Activated CD8-positive, alpha-beta memory T cell treated with anti-CD3 and anti-CD28 coated beads for 4 hours (primary cell): Measurements from ENCODE around the gene GPR17.

Source experiments
- DNase-seq, 2 donors: peaks; one replicate each; pipeline ENCODE4 v3.0.0-alpha.2; 2020; ENCODE audit warnings: low read depth in 2 of 2

The GPR17 gene

DNA sequence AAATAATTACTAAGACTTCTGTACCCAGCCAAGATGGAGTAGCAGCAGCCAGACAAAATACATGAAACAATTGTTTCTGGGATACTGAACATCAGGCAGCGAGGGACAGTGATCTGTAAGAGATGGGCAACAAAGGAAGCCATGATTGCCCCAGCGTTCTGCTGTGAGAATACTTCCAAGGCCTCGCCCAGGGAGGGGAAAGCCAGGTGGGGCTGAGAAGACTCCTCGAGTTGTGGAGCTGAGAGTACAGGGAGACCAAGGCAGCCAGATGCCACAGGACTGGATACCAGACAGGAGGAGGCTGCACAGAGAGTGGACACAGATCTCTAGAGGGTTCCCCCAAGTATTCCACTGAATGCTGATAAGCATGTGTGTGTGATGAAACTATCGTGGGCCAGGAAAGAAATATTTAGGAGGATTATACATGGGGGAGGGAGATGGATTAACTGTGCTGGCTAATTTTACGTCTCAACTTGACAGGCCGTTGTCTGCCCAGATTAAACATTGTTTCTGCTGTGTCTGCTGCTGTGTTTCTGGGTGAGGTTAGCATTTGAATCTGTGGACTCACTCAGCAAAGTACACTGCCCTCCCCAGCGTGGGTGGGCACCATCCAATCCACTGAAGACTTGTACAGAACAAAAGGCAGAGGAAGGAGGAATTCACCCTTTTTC is 39.6 kb downstream of the GPR17 start:
- DNase-seq: no peak

- no peak for DNase-seq
Observed at GRCh38 chr2:127688405-127688804, 42.5 kb downstream of the GPR17 start.

DNA sequence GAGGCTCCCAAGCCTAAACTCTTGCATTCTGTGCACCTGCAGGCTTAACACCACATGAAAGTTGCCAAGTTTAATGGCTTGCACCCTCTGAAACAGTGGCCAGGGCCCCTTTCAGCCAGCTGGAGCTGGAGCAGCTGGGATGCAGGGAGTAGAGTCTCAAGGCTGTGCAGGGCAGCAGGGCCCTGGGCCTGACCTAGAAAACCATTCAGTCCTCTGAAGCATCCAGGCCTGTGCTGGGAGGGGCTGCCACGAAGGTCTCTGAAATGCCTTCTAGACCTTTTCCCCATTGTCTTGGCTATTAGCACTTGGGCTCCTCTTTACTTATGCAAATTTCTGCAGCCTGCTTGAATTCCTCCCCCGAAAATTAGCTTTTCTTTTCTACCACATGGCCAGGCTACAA is 44.7 kb downstream of the GPR17 start:
- DNase-seq: no peak

- DNase-seq: no peak
Observed at GRCh38 chr2:127694986-127695385, 49.0 kb downstream of the GPR17 start.

GRCh38 chr2:127695491-127696472 is 49.8 kb downstream of the GPR17 start:
- DNase-seq: peak in 1 of 2 donors; percentile 12

- no peak for DNase-seq
Observed at GRCh38 chr2:127697482-127698180, 51.7 kb downstream of the GPR17 start.

DNA sequence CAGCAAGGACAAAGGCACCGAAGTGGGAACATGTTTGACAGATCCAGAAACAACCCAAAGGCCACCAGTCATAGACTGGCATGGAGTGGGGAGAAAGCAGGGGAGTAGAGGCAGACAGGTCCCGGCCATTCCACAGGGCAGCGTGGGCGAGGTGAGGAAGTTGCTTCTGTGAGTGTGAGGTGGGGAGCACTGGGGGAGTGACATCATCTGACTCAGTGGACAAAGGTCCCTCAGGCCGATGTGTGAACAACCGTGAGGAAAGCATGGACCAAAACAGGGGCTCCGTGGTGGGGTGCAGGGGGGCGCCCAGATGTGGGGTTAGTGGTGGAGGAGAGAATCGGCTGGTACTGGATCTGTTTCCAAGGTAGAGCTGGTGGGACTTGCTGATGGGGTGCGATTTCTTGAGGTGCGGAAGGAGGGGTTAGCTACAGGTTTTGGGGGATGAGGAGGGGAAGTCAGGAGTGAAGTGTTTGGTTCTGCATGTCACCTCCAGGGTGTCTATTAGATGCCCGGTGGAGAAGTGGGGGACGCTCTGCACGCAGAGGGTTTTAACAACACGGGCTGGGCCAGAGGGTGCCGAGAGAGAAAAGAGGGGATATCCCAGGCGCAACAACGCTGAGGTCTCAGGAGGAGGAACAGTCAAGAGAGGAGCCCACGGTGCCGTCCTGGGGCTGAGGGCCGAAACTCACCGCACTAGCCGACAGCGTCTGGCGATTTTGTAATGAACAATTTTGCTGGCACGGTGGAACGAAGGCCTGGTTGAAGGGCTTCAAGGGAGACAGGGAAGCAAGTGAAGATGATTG is 52.8 kb downstream of the GPR17 start:
- no peak for DNase-seq

DNA sequence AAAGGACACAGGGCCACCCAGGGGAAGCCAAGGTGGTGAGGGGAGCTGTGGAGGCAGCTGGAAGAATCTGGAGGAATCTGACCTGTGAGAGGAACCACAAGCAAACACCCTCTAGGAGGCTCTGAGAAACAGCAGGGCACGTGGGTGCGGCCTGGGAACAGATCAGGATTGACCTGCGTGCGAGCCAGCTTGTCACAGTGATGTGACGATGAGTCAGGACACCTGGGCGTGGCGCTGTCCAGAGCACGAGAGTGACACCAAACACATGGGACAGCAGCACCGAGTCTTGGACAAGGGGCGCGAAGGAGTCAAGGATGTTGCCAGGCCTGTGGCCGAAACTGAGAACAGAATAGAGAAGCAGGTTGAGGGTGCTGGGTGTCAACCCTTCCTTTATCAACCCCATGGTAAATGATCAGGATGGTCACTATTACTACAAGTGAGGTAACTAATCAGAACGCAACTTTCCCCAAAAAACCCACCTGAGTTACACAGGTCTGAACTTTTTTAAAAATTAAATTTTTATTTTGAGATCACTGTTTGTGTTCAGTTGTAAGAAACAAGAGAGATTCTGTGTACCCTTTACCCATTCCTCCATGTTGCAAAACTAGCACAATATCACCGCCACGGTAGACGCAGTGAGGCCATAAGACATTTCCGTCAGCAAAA is 54.7 kb downstream of the GPR17 start:
- DNase-seq: no peak

GRCh38 chr2:127701193-127701650 is 55.3 kb downstream of the GPR17 start, which contains the start of gene SFT2D3:
Gene SFT2D3 (plus strand): TSS chr2:127701497. CDS start chr2:127701529, 32 bp downstream.
- peak; percentile 80 to 82 for DNase-seq

DNA sequence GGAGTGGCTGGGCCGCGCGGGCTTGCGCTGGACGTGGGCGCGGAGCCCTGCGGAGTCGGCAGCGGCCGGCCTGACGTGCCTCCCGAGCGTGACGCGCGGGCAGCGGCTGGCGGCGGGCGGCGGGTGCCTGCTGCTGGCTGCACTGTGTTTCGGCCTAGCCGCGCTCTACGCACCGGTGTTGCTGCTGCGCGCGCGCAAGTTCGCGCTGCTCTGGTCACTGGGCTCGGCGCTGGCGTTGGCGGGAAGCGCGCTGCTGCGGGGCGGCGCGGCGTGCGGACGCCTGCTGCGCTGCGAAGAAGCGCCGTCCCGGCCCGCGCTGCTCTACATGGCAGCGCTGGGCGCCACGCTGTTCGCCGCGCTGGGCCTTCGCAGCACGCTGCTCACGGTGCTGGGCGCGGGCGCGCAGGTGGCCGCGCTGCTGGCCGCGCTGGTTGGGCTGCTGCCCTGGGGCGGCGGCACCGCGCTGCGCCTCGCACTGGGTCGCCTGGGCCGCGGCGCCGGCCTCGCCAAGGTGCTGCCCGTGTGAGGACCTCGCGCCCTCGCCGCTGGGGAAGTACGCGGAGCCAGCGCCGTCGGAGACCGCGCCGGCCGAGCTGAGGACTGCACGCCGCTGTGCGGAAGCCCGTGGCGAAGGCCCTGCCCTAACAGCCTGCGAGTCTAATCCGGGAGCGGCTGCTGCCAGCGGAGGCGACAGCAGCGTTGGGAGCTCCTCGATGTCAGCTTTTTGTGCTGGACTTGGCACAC is 55.9 kb downstream of the GPR17 start:
- peak; percentile 60 to 63 for DNase-seq
